Measurements from ENCODE around the gene CHERP. TPM values are rescaled to one million over a fixed set of nuclear protein-coding genes. Genes with fewer than 3 reads are reported as not detected.

CHERP gene
- total and polyA plus RNA-seq, 8 donors, result 11.0 to 26.8 (median 17.2) TPM

GRCh38 chr19:16576690-16577530, 34.7 kb upstream of the CHERP start:
- Histone ChIP-seq H3K27ac (no peak overlapping the region), H3K36me3 (peaks cover 0 to 16% (median 5%) of the 10 kb centered on the region in 3 donors), H3K27me3 (no peaks in the 10 kb centered on the region), H3K4me3 (no peak overlapping the region), H3K9me3 (no peaks in the 10 kb centered on the region), H3K4me1 (peaks cover 17 to 28% (median 22%) of the 10 kb centered on the region in 3 donors)
- no peak for ATAC-seq
- intact Hi-C loops (cut with DNase I), result loop anchor here in 2 of 3 donors (10.0 kb wide), 1 partner anchor 48 kb away; the partner anchor contains the start of gene MED26 (in 2 of the 2)
- DNase-seq, result no peak
- no peak for FAIRE-seq
- WGBS, 2 donors, result 90 to 93% methylated on average over 48 to 52 of the region's 52 CpGs
- TF ChIP-seq, protein P1, sequence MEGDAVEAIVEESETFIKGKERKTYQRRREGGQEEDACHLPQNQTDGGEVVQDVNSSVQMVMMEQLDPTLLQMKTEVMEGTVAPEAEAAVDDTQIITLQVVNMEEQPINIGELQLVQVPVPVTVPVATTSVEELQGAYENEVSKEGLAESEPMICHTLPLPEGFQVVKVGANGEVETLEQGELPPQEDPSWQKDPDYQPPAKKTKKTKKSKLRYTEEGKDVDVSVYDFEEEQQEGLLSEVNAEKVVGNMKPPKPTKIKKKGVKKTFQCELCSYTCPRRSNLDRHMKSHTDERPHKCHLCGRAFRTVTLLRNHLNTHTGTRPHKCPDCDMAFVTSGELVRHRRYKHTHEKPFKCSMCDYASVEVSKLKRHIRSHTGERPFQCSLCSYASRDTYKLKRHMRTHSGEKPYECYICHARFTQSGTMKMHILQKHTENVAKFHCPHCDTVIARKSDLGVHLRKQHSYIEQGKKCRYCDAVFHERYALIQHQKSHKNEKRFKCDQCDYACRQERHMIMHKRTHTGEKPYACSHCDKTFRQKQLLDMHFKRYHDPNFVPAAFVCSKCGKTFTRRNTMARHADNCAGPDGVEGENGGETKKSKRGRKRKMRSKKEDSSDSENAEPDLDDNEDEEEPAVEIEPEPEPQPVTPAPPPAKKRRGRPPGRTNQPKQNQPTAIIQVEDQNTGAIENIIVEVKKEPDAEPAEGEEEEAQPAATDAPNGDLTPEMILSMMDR (IDR thresholded peaks at IDR 0.05), result no peak

DNA sequence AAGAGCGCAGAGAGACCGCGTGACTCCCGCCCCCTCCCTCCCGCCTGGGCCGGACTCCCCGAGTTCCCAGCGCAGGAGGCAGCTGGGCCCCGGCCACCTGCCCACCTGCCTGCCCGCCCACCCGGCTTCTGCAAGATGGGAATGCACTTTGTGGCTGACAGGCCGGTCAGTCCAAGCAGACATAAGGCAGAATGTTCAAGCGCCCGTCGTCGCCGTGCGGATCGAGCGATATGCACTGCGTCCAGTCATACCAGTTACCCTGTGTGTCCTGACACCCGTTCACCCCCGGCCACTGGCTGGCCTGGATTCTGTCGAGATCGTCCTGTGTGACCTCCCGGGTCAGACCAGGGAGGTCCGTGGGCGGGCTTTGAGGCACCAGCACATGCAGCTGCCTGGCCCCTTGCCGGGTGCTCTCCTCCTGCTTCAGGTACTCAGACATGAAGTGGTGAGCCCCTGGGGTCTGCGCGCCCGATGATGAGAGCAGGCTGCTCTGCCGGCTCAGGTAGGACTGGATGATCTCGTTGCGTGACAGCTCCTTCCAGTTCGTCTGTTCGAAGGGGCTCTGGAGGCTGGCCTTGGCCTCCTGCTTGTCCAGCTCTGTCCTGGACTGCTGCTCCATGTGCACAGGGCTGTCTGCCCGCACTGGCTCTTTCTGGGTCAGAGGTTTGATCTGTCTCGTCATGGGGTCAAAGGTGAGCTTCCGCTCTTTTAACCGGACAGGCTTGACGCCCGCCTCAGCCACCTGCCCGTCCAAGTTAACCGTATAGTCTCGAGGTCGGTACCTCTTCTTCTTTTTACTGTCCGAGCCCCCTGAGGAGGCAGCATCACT, 33.8 kb upstream of the CHERP start:
- FAIRE-seq, result no peak
- Histone ChIP-seq H3K27me3 (no peaks in the 10 kb centered on the region), H3K4me1 (peaks cover 10 to 24% (median 17%) of the 10 kb centered on the region in 3 donors), H3K36me3 (peaks cover 0 to 16% (median 5%) of the 10 kb centered on the region in 3 donors), H3K9me3 (no peaks in the 10 kb centered on the region), H3K4me3 (no peak overlapping the region), H3K27ac (no peak overlapping the region)
- TF ChIP-seq, protein P1 (IDR thresholded peaks at IDR 0.05), result no peak
- no peak for ATAC-seq
- WGBS, 2 donors, result 85 to 87% methylated on average over 48 of the region's 48 CpGs
- no peak for DNase-seq
- intact Hi-C loops (cut with DNase I), result loop anchor here in 2 of 3 donors (10.0 kb wide), 1 partner anchor 49 kb away; the partner anchor contains the start of gene MED26 (in 2 of the 2)

GRCh38 chr19:16575282-16575681, 33.0 kb upstream of the CHERP start:
- DNase-seq (no peak), ATAC-seq (no peak), FAIRE-seq (no peak)
- 86 to 96% methylated on average over 2 of the region's 2 CpGs for WGBS, 2 donors
- TF ChIP-seq, protein P1 (IDR thresholded peaks at IDR 0.05), result no peak
- H3K36me3 ChIP-seq, result peaks cover 0 to 16% (median 5%) of the 10 kb centered on the region in 3 donors
- intact Hi-C loops (cut with DNase I), result loop anchor here in 2 of 3 donors (10.0 kb wide), 1 partner anchor 50 kb away; the partner anchor contains the start of gene MED26 (in 2 of the 2)
- no peaks in the 10 kb centered on the region for H3K27me3 ChIP-seq
- H3K4me1 ChIP-seq, result peaks cover 6 to 25% (median 20%) of the 10 kb centered on the region in 3 donors
- H3K27ac ChIP-seq, result no peak overlapping the region
- H3K9me3 ChIP-seq, result no peaks in the 10 kb centered on the region
- H3K4me3 ChIP-seq, result no peak overlapping the region

GRCh38 chr19:16573925-16574324, 31.7 kb upstream of the CHERP start:
- H3K27me3 ChIP-seq, result no peaks in the 10 kb centered on the region
- H3K4me1 ChIP-seq, result peaks cover 11 to 38% (median 23%) of the 10 kb centered on the region in 3 donors
- intact Hi-C loops (cut with DNase I), result loop anchor here in 2 of 3 donors (10.0 kb wide), 1 partner anchor 51 kb away; the partner anchor contains the start of gene MED26 (in 2 of the 2)
- no peak for ATAC-seq
- TF ChIP-seq, protein P1 (IDR thresholded peaks at IDR 0.05), result no peak
- H3K9me3 ChIP-seq, result no peaks in the 10 kb centered on the region
- no peak for DNase-seq
- peaks cover 0 to 16% (median 5%) of the 10 kb centered on the region in 3 donors for H3K36me3 ChIP-seq
- peak overlapping the region in 1 of 4 donors; percentile 97 for H3K4me3 ChIP-seq
- no peak overlapping the region for H3K27ac ChIP-seq
- no peak for FAIRE-seq
